Mucosa of descending colon (tissue), 3 donors: ENCODE results near the gene TEX261. TPM values are rescaled to one million over a fixed set of nuclear protein-coding genes. Genes with fewer than 3 reads are reported as not detected.
"Not testable (repeated sequence)": the region's sequence is repeated elsewhere in the genome, so short reads cannot be mapped to it uniquely, and the experiment has no call there.

ENCODE experiments used
- ATAC-seq: fragments of 200-7000 bp; cut with Tn5 transposase; one replicate; pipeline ENCODE4 v1.9.1; 2020; ENCODE audit warnings: mild to moderate bottlenecking, moderate library complexity
- DNase-seq, 3 donors: peaks; one replicate each; pipeline ENCODE4 v3.0.0-alpha.2; 2020
- H3K36me3 ChIP-seq: fragments of 200-600 bp; one replicate; pipeline ENCODE4 v1.8.0; 2021; ENCODE audit warnings: low read depth, mild to moderate bottlenecking
- H3K4me1 ChIP-seq: fragments of 200-600 bp; one replicate; pipeline ENCODE4 v1.8.0; 2021; ENCODE audit warnings: low read depth, mild to moderate bottlenecking
- H3K4me3 ChIP-seq: fragments of 200-600 bp; one replicate; pipeline ENCODE4 v1.8.0; 2021; ENCODE audit warnings: mild to moderate bottlenecking
- H3K9me3 ChIP-seq: fragments of 200-600 bp; one replicate; pipeline ENCODE4 v1.8.0; 2021; ENCODE audit warnings: mild to moderate bottlenecking
- CTCF ChIP-seq: fragments of 200-600 bp; IDR thresholded peaks from one replicate; pipeline ENCODE4 v1.8.0; 2022; ENCODE audit warnings: antibody characterized with exemption, mild to moderate bottlenecking
- intact Hi-C, 2 donors: fragments of 100-400 bp; cut with DNase I in 1 of 2; cut with micrococcal nuclease in 1 of 2; formaldehyde crosslinking; loops; one replicate each; pipeline versions ENCODE4 v1.11.0 to v1.11.1; 2022; cut with DNase I, micrococcal nuclease
- long read RNA-seq, 2 donors: library from polyadenylated mRNA; unstranded; transcript quantifications; one replicate each; pipeline ENCODE4 v2.0.0, GENCODE V29; 2019 to 2021
- total RNA-seq, 3 donors: library from RNA; stranded (reverse); fragmentation: NEBNext Ultra II Directional in 2 of 3; extraction: Animal tissue kit (Norgen Biotek cat#: 25700) in 2 of 3; gene quantifications; one replicate each; pipeline versions ENCODE4 v1.2.1 to v1.2.4, GENCODE V29; 2021 to 2023
- donor health status: DM: no; HTN: no; CAD: no; lungs with moderate emphysema.
- donor health status: DM: no; HTN: no; CAD: no.
- donor health status: DM: no; HTN: yes; CAD: no.

Gene TEX261
- 10 to 100 TPM; 51.0 to 63.0 (median 51.4) TPM for total RNA-seq
- long read RNA-seq, donor 1, transcript TEX261-201 (6 exons, 3,441 nt): major isoform, 54 of 69 reads
- long read RNA-seq, donor 1, partial matches to known transcripts: 9 of 69 reads
- long read RNA-seq, donor 1, other reads (novel, unspliced or antisense): 1 of 69 reads
- long read RNA-seq, donor 2, partial matches to known transcripts: 0 of 3 reads
- long read RNA-seq, donor 2, other reads (novel, unspliced or antisense): 2 of 3 reads

DNA sequence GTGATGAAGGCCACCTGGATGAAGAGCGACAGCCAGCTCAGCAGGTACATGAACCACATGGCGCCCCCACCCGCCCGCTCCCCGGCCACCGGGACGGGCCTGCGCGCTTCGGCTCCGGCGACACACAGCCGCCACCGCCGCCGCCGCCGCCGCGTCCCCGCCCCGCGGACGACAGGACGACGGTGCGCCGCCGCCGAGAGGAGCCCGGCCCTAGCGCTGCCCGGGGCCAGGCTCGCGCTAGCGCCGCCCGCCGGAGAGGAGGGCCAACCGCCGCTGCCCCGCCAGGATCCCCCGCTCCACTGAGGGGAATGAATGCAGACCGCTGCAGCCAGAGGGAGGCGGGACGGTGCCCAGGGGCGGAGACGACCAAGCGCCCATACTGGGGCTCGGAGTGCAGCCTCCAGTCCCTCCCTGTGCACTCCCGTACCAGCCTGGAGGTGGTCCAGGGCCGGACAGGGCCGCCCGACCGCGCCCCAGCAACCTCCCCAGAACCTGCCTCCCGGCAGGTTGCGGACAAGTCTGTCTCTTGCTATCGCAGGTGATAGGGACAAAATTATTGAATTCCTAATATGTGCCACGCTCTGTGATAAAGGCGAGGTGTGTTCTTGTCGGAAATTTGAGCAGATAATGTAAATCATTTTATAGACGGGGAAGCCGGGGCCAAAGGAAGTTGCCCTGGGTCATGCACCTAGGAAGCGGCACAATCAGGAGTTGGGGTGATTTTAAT lies at the start of gene TEX261:
Gene TEX261 (minus strand): TSS at position 175 of the 727 bp plus-strand sequence. CDS start 116 bp downstream, at position 59.
- Histone ChIP-seq H3K4me3 (peak within 1 kb of the TSS; percentile 98), H3K36me3 (no peaks in the 10 kb centered on the region), H3K9me3 (no peaks in the 10 kb centered on the region), H3K4me1 (peaks cover 21% of the 10 kb centered on the region)
- peak; percentile 83 for TF ChIP-seq CTCF
- intact Hi-C loops: no loop called here
- ATAC-seq (peak; percentile 99), DNase-seq (peak; percentile 89 to 94 (median 93))

DNA sequence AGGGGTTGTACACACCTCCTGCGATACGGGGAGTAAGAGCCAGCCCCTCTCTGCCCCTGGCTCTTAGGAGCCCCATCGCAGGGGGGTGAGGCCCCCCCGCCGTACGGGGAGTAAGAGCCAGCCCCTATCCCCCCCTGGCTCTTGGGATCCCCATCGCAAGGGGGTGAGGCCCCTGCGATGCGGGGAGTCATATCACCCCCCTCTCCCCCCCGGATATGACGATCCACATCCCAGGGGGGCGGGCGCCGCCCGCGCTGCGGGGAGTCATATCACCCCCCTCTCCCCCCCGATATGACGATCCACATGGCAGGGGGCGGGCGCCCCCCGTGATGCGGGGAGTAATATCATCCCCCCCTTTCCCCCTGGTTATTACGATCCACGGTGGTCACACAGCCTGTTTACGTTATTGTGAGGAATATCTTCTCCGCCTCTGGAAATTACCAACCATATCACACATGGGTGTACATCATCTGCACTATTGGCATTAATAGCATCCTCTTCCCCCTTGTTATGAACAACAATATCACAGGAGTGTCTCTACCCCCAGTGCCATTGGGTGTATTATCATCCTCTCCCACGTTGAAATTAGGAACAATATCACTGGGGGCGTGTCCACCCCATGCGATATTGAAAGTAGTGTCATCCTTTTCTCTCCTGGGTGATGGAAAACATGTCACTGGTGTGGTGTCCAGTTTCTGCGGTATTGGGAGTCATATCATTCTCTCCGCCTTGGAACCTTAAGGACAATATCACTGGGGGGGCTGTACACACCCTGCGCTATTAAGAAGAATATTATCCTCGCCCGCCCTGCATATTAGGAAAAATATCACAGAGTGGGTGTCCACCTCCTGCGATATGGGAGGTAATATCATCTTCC lies 49.1 kb upstream of the TEX261 start:
- Histone ChIP-seq H3K9me3 (no peaks in the 10 kb centered on the region), H3K4me1 (no peaks in the 10 kb centered on the region), H3K36me3 (no peaks in the 10 kb centered on the region), H3K4me3 (no peak overlapping the region)
- TF ChIP-seq CTCF: no peak
- DNase-seq (no peak), ATAC-seq (no peak)
- intact Hi-C loops: no loop called here

DNA sequence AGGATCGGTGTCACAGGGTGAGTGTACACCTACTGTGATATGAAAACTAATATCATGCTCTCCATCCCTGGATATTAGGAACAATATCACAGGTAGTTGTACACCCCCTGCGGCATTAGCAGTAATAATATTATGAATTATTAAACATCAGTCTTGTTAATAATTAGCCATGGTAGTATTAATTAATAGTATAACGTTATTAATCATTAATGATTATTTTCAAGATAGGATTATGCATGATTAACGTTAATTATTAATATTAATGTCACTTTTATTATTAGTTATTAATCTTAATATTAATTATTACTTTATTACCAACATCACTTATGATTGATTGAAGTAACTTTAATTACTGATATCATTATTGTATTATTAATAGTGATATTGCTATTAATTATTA lies 47.6 kb upstream of the TEX261 start:
- DNase-seq: no peak

DNA sequence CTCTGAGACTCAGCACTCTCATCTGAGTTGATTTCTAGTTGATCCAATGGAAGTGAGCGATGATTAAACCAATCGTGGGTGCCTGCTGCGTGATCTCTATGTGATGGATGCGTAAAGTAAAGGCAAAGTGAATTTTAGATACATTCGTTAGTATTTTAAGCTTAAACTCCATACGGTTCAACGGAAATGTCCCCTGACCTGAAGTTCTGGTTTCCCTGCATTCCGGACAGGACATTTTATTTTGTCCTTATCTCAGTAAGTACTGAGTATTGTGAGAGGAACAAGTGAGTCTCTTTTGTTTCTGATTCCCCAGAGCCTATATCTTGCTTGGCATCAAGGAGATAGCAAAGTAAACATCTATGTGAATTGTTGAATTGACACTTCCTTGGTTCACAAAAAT lies 41.6 kb upstream of the TEX261 start:
- H3K9me3 ChIP-seq, H3K4me1 ChIP-seq, H3K36me3 ChIP-seq, ATAC-seq, H3K4me3 ChIP-seq, DNase-seq, intact Hi-C loops: not testable (repeated sequence)

More for the DNA sequence above, 47.6 kb upstream of the TEX261 start:
- Histone ChIP-seq H3K4me1 (no peaks in the 10 kb centered on the region), H3K4me3 (no peak overlapping the region), H3K36me3 (no peaks in the 10 kb centered on the region), H3K9me3 (no peaks in the 10 kb centered on the region)
- ATAC-seq: no peak
- intact Hi-C loops: no loop called here
- TF ChIP-seq CTCF: no peak

DNA sequence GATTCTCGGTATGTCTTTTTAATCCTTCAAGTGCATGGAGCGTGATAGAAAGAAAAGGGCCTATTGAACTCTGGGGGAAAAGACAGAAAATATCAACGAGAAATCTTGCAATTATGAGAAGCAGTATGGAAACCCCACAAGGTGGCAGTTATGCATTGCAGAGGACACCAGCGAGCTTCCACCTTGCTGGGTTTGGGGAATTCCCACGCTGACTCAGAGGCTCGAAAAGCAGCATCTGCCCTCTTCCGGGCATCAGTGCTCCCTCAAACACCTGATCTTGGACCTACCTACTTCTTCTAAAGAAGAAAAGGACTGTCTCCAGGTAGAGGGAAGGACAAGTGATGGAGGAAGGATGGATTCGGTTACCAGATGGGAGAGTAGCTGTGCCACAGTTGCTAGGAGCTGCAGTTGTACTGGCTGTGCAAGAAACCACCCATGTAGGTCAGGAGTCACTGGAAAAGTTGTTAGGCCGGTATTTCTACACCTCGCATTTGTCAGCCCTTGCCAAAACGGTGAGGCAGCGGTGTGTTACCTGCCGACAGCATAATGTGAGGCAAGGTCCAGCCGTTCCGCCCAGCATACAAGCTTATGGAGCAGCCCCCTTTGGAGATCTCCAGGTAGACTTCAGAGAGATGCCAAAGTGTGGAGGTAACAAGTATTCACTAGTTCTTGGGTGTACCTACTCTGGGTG lies 29.0 kb upstream of the TEX261 start:
- DNase-seq: peak in 2 of 3 donors; percentile 48 to 62
- H3K36me3 ChIP-seq, H3K4me1 ChIP-seq, H3K4me3 ChIP-seq, H3K9me3 ChIP-seq, intact Hi-C loops, ATAC-seq: not testable (repeated sequence)

DNA sequence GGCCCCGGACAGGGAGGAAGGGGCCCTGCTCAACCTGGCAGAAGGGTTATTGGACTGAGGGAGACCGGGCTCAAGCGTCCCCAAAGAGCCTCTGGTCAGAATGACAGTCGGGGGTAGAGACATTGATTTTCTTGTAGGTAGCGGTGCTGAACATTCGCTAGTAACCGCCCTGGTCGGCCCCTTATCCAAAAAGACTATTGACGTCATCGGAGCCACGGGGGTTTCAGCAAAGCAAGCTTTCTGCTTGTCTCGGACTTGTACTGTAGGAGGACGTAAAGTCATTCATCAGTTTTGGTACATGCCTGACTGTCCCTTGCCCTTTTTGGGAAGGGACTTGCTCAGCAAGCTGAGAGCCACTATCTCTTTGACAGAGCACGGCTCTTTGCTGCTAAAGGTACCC lies 26.7 kb upstream of the TEX261 start:
- DNase-seq, H3K9me3 ChIP-seq, H3K4me3 ChIP-seq, H3K4me1 ChIP-seq, ATAC-seq, intact Hi-C loops, H3K36me3 ChIP-seq: not testable (repeated sequence)

DNA sequence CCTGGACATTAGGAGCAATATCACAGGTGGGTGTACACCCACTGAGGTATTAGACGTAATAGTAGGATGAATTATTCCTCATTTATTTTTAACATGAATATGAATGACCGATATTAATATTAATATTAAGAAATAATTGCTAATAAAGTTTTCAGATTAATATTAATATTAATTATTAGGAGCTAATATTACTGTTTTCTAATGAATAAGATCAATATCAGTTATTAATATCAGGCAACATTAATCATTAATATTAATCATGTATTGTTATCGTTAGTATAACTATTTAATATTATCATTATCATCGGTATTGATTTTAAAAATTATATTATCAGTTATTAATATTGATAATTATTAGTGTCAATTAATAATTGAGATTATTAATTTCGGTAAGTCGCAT lies 25.3 kb upstream of the TEX261 start:
- H3K4me1 ChIP-seq, DNase-seq, ATAC-seq, H3K4me3 ChIP-seq, intact Hi-C loops, H3K9me3 ChIP-seq, H3K36me3 ChIP-seq: not testable (repeated sequence)
